Activated CD4-positive, alpha-beta T cell treated with anti-CD3 and anti-CD28 coated beads, Interleukin-2, amount 50 U/mL, for 16 hours (primary cell): ENCODE results near the gene RAB40B.

ENCODE experiments used
- DNase-seq: peaks from one replicate; pipeline ENCODE4 v3.0.0-alpha.2; 2020

The RAB40B gene

GRCh38 chr17:82713071-82713723, 14.7 kb upstream of the RAB40B start:
- DNase-seq, result no peak

GRCh38 chr17:82710499-82711232, 12.2 kb upstream of the RAB40B start:
- no peak for DNase-seq

GRCh38 chr17:82709676-82710498, 11.4 kb upstream of the RAB40B start:
- no peak for DNase-seq

GRCh38 chr17:82709024-82709675, 10.7 kb upstream of the RAB40B start:
- DNase-seq, result no peak

GRCh38 chr17:82705756-82706155, 7.3 kb upstream of the RAB40B start:
- no peak for DNase-seq

GRCh38 chr17:82704886-82705285, 6.4 kb upstream of the RAB40B start:
- no peak for DNase-seq

- DNase-seq, result no peak
These were observed 5.7 kb upstream of the RAB40B start for GRCh38 chr17:82703935-82704865.

- no peak for DNase-seq
These were observed 4.7 kb upstream of the RAB40B start for GRCh38 chr17:82703036-82703745.

GRCh38 chr17:82702231-82702927, 3.9 kb upstream of the RAB40B start:
- DNase-seq, result no peak

- DNase-seq, result no peak
These were observed 1.1 kb upstream of the RAB40B start for GRCh38 chr17:82699551-82699950.

GRCh38 chr17:82698974-82699442, 510 bp upstream of the RAB40B start:
- DNase-seq, result no peak

GRCh38 chr17:82697808-82698064, 762 bp downstream of the RAB40B start:
- no peak for DNase-seq

- DNase-seq, result no peak
These were observed 1.3 kb downstream of the RAB40B start for GRCh38 chr17:82696916-82697807.

- no peak for DNase-seq
These were observed 2.2 kb downstream of the RAB40B start for GRCh38 chr17:82696259-82696658.

GRCh38 chr17:82694647-82695046, 3.9 kb downstream of the RAB40B start:
- no peak for DNase-seq

GRCh38 chr17:82693168-82693867, 5.2 kb downstream of the RAB40B start:
- DNase-seq, result no peak

GRCh38 chr17:82692268-82692667, 6.2 kb downstream of the RAB40B start:
- no peak for DNase-seq

GRCh38 chr17:82691714-82692113, 6.8 kb downstream of the RAB40B start:
- DNase-seq, result no peak
